HepG2 (cell line): ENCODE results near the gene PAM16. TPM values are rescaled to one million over a fixed set of nuclear protein-coding genes. Genes with fewer than 3 reads are reported as not detected.

Source experiments
- ASH2L ChIP-seq: fragments of 300-600, 200-600 bp; sonication (generic); IDR thresholded peaks from 2 replicates; pipeline ENCODE4 v1.7.0; 2017; ENCODE audit warnings: low read depth, mild to moderate bottlenecking, moderate library complexity, mixed read lengths, low read length; ENCODE audit not compliant: insufficient read length
- HES4 ChIP-seq: sonication (generic); formaldehyde crosslinking; IDR thresholded peaks from 2 replicates; pipeline ENCODE4 v1.9.0; 2021; ENCODE audit warnings: mild to moderate bottlenecking, missing genetic modification reagents, borderline replicate concordance
- NFE2L1 ChIP-seq: sonication (generic); formaldehyde crosslinking; IDR thresholded peaks from 2 replicates; pipeline ENCODE4 v1.4.0; 2020; ENCODE audit warnings: missing genetic modification reagents, mild to moderate bottlenecking, borderline replicate concordance
- SP1 ChIP-seq, 2 experiments: fragments of 450-650 bp in 1 of 2; sonication (generic) in 1 of 2; formaldehyde crosslinking in 1 of 2; IDR thresholded peaks; 2 replicates each; pipeline versions ENCODE4 v1.4.0 to v1.6.1; 2016 to 2020; ENCODE audit warnings: missing genetic modification reagents in 1 of 2
- ZFP91 ChIP-seq: sonication (generic); formaldehyde crosslinking; IDR thresholded peaks from 2 replicates; pipeline ENCODE4 v1.9.0; 2022; ENCODE audit warnings: missing genetic modification reagents, mild to moderate bottlenecking, borderline replicate concordance
- ZFY ChIP-seq: sonication (generic); formaldehyde crosslinking; IDR thresholded peaks from 2 replicates; pipeline ENCODE4 v1.4.0; 2020; ENCODE audit warnings: missing genetic modification reagents
- ZNF367 ChIP-seq: sonication (generic); formaldehyde crosslinking; IDR thresholded peaks from 2 replicates; pipeline ENCODE4 v1.4.0; 2020; ENCODE audit warnings: missing genetic modification reagents, borderline replicate concordance
- ZNF468 ChIP-seq: sonication (generic); formaldehyde crosslinking; IDR thresholded peaks from 2 replicates; pipeline ENCODE4 v1.8.0; 2022; ENCODE audit warnings: mild to moderate bottlenecking, moderate library complexity, missing genetic modification reagents
- ZSCAN25 ChIP-seq: sonication (generic); formaldehyde crosslinking; IDR thresholded peaks from 2 replicates; pipeline ENCODE4 v1.8.0; 2022; ENCODE audit warnings: mild to moderate bottlenecking, missing genetic modification reagents
- polyA plus RNA-seq, 8 experiments: library from polyadenylated mRNA; depleted of rRNA in 3 of 8; stranded (reverse) in 7 of 8; unstranded in 1 of 8; fragments of >200 nt; fragmentation: Illumina TruSeq in 4 of 8; extraction: Trizol in 4 of 8; gene quantifications; 2 replicates each; pipeline versions ENCODE4 v1.2.1 to v1.2.3, GENCODE V29; 2011 to 2016; ENCODE audit warnings: low read depth in 4 of 8, missing spikeins in 1 of 8, mixed read lengths in 1 of 8; ENCODE audit not compliant: insufficient read depth in 1 of 8
- total RNA-seq, 5 experiments: library from RNA; depleted of rRNA; stranded (reverse); fragments of >200 nt; fragmentation: Illumina TruSeq; extraction: Trizol; gene quantifications; 2 replicates each; pipeline ENCODE4 v1.2.3, GENCODE V29; 2016; ENCODE audit warnings: low read depth in 1 of 5
- TF ChIP-seq, protein P1 (sequence below): sonication (generic); formaldehyde crosslinking; IDR thresholded peaks from 2 replicates; pipeline ENCODE4 v1.4.0; 2020; ENCODE audit warnings: missing genetic modification reagents
- TF ChIP-seq, protein P2 (sequence below): sonication (generic); formaldehyde crosslinking; IDR thresholded peaks from 2 replicates; pipeline ENCODE4 v1.4.0; 2020; ENCODE audit warnings: mild to moderate bottlenecking, missing genetic modification reagents
- TF ChIP-seq, protein P3 (sequence below): sonication (generic); formaldehyde crosslinking; IDR thresholded peaks from 2 replicates; pipeline ENCODE4 v1.4.0; 2020; ENCODE audit warnings: mild to moderate bottlenecking, missing genetic modification reagents
- TF ChIP-seq, protein P4 (sequence below): sonication (generic); formaldehyde crosslinking; IDR thresholded peaks from 2 replicates; pipeline ENCODE4 v1.8.1; 2023; ENCODE audit warnings: mild to moderate bottlenecking, inconsistent platforms, moderate library complexity, missing genetic modification reagents, borderline replicate concordance

PAM16 gene
- total and polyA plus RNA-seq, 2 of the 13 experiments (the other 11 are each of a cell fraction or from before 2014, with no cell fraction given), result 51.5 to 51.8 TPM

DNA sequence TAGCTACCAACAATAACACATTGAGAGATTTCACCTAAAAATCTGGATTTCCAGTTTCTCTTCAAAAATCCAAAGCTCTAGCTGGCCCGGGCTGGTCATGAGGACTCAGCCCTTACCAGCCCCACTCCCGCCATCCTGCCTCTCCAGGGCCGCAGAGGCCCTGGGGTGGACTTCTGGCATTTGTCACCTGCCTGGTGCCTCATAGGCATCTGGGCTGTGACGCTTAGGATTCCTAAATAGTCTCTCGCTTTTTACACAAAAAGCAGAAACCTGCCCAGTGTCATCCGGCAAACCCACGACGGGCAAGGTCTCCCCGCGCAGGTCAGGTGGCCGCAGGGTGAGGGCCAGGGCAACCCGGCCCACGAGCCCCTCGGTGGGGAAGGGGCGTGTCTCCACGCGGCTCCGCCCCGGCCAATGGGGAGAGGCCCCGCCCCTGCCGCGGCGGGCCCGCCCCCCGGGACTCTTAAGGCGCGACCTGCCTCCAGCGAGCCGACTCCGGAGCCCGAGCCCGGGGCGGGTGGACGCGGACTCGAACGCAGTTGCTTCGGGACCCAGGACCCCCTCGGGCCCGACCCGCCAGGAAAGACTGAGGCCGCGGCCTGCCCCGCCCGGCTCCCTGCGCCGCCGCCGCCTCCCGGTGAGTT lies 20.4 kb upstream of the PAM16 start, which contains the start of gene VASN (continued):
- TF ChIP-seq ZNF468 (CRISPR knock-in tag) (0 out of 2 replicates have a peak, but pooled peaks have one; percentile 36), ZSCAN25 (CRISPR knock-in tag) (0 out of 2 replicates have a peak, but pooled peaks have one; percentile 37), ZNF367 (no peak; the same call in 1 of the 2 replicates), NFE2L1 (CRISPR knock-in tag) (no peak), ZFP91 (peak; percentile 69; the same call in 1 of the 2 replicates), SP1 (IDR thresholded peaks at IDR 0.05) (no peak), SP1 (CRISPR knock-in tag; IDR thresholded peaks at IDR 0.05) (peak; percentile 93), ZFY (CRISPR knock-in tag) (peak; percentile 79), HES4 (CRISPR knock-in tag) (0 out of 2 replicates have a peak, but pooled peaks have one; percentile 30), ASH2L (no peak)
- TF ChIP-seq, protein P1, sequence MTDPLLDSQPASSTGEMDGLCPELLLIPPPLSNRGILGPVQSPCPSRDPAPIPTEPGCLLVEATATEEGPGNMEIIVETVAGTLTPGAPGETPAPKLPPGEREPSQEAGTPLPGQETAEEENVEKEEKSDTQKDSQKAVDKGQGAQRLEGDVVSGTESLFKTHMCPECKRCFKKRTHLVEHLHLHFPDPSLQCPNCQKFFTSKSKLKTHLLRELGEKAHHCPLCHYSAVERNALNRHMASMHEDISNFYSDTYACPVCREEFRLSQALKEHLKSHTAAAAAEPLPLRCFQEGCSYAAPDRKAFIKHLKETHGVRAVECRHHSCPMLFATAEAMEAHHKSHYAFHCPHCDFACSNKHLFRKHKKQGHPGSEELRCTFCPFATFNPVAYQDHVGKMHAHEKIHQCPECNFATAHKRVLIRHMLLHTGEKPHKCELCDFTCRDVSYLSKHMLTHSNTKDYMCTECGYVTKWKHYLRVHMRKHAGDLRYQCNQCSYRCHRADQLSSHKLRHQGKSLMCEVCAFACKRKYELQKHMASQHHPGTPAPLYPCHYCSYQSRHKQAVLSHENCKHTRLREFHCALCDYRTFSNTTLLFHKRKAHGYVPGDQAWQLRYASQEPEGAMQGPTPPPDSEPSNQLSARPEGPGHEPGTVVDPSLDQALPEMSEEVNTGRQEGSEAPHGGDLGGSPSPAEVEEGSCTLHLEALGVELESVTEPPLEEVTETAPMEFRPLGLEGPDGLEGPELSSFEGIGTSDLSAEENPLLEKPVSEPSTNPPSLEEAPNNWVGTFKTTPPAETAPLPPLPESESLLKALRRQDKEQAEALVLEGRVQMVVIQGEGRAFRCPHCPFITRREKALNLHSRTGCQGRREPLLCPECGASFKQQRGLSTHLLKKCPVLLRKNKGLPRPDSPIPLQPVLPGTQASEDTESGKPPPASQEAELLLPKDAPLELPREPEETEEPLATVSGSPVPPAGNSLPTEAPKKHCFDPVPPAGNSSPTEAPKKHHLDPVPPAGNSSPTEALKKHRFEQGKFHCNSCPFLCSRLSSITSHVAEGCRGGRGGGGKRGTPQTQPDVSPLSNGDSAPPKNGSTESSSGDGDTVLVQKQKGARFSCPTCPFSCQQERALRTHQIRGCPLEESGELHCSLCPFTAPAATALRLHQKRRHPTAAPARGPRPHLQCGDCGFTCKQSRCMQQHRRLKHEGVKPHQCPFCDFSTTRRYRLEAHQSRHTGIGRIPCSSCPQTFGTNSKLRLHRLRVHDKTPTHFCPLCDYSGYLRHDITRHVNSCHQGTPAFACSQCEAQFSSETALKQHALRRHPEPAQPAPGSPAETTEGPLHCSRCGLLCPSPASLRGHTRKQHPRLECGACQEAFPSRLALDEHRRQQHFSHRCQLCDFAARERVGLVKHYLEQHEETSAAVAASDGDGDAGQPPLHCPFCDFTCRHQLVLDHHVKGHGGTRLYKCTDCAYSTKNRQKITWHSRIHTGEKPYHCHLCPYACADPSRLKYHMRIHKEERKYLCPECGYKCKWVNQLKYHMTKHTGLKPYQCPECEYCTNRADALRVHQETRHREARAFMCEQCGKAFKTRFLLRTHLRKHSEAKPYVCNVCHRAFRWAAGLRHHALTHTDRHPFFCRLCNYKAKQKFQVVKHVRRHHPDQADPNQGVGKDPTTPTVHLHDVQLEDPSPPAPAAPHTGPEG (CRISPR knock-in tag), result peak; percentile 79
- TF ChIP-seq, protein P2, sequence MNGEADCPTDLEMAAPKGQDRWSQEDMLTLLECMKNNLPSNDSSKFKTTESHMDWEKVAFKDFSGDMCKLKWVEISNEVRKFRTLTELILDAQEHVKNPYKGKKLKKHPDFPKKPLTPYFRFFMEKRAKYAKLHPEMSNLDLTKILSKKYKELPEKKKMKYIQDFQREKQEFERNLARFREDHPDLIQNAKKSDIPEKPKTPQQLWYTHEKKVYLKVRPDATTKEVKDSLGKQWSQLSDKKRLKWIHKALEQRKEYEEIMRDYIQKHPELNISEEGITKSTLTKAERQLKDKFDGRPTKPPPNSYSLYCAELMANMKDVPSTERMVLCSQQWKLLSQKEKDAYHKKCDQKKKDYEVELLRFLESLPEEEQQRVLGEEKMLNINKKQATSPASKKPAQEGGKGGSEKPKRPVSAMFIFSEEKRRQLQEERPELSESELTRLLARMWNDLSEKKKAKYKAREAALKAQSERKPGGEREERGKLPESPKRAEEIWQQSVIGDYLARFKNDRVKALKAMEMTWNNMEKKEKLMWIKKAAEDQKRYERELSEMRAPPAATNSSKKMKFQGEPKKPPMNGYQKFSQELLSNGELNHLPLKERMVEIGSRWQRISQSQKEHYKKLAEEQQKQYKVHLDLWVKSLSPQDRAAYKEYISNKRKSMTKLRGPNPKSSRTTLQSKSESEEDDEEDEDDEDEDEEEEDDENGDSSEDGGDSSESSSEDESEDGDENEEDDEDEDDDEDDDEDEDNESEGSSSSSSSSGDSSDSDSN (CRISPR knock-in tag), result peak; percentile 5; the same call in 1 of the 2 replicates
- TF ChIP-seq, protein P3, sequence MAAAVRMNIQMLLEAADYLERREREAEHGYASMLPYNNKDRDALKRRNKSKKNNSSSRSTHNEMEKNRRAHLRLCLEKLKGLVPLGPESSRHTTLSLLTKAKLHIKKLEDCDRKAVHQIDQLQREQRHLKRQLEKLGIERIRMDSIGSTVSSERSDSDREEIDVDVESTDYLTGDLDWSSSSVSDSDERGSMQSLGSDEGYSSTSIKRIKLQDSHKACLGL (CRISPR knock-in tag), result peak; percentile 76
- TF ChIP-seq, protein P4, sequence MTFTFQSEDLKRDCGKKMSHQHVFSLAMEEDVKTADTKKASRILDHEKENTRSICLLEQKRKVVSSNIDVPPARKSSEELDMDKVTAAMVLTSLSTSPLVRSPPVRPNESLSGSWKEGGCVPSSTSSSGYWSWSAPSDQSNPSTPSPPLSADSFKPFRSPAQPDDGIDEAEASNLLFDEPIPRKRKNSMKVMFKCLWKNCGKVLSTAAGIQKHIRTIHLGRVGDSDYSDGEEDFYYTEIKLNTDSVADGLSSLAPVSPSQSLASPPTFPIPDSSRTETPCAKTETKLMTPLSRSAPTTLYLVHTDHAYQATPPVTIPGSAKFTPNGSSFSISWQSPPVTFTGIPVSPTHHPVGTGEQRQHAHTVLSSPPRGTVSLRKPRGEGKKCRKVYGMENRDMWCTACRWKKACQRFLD (CRISPR knock-in tag), result 0 out of 2 replicates have a peak, but pooled peaks have one; percentile 57
